ENCODE results near the gene GUF1. TPM values are rescaled to one million over a fixed set of nuclear protein-coding genes. Genes with fewer than 3 reads are reported as not detected.

Gene GUF1
- total RNA-seq, 2 donors from 2014 or later = 42.8 to 43.7 TPM

DNA sequence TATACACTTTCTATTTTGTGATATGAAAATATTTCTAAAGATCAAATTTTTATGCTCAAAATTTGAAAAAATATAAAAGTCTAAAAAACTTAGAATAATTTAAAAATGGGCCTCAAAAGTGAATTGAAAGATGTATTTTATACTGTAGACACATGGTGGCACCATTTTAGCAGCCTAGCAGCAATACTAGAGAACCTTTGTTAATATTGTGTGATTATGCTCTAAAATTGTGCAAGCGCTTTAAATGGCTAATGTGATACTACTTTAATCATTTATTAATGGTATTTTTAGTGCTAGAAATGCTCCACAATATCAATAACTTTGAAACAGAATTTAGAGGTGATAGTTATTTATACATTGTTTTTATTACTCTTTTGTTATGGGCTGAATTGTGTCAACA, 3.7 kb upstream of the GUF1 start:
- Mint-ChIP-seq H3K4me3 (no peak overlapping the region), H3K27me3 (ENCODE audit: insufficient read depth) (peaks cover 32% of the 10 kb centered on the region), H3K36me3 (ENCODE audit: low read depth) (no peaks in the 10 kb centered on the region), H3K27ac (no peak overlapping the region), H3K4me1 (peaks cover 5% of the 10 kb centered on the region), H3K9me3 (no peaks in the 10 kb centered on the region)
- Histone ChIP-seq H3K27ac (ENCODE audit: low read depth, low read length) (no peak overlapping the region), H3K9ac (ENCODE audit: extremely low read depth, low read length, poor library complexity, severe bottlenecking) (no peak overlapping the region), H3K9me3 (ENCODE audit: control insufficient read depth, low read length) (no peaks in the 10 kb centered on the region), H3K27me3 (ENCODE audit: control insufficient read depth, insufficient read depth, low read length, poor library complexity, severe bottlenecking) (peaks cover 40% of the 10 kb centered on the region), H3K4me1 (ENCODE audit: control insufficient read depth, insufficient read depth, low read length) (no peaks in the 10 kb centered on the region), H3K4me3 (ENCODE audit: low read length) (no peak overlapping the region), H3K36me3 (ENCODE audit: control insufficient read depth, insufficient read depth, low read length) (no peaks in the 10 kb centered on the region)
- WGBS, 2 experiments (ENCODE audit: insufficient coverage in 1 of 2, insufficient read length in 1 of 2) = no CpG with 5 or more reads among the region's 1 CpG
- TF ChIP-seq, protein P1, sequence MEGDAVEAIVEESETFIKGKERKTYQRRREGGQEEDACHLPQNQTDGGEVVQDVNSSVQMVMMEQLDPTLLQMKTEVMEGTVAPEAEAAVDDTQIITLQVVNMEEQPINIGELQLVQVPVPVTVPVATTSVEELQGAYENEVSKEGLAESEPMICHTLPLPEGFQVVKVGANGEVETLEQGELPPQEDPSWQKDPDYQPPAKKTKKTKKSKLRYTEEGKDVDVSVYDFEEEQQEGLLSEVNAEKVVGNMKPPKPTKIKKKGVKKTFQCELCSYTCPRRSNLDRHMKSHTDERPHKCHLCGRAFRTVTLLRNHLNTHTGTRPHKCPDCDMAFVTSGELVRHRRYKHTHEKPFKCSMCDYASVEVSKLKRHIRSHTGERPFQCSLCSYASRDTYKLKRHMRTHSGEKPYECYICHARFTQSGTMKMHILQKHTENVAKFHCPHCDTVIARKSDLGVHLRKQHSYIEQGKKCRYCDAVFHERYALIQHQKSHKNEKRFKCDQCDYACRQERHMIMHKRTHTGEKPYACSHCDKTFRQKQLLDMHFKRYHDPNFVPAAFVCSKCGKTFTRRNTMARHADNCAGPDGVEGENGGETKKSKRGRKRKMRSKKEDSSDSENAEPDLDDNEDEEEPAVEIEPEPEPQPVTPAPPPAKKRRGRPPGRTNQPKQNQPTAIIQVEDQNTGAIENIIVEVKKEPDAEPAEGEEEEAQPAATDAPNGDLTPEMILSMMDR (conservative IDR thresholded peaks at IDR 0.05) = no peak
- DNase-seq = no peak

DNA sequence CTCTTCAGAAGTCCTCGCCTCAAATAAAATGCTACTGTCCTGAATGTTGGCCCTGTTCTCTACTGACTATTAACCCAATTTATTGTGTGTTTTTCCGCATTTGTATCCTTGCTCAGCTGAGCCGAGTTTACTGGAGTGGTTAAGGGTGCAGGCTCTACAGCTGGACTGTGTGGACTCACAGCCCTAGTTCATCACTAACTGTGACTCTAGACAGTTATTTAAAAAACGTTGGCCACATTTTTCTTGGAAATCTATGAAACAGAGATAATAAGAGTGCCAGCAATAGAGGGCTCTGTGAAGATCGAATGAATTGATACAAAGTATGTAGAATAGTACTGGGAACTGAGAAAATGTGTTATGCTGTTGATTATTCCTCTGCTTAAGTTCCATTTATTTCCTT, 2.9 kb upstream of the GUF1 start:
- Mint-ChIP-seq H3K9me3 (no peaks in the 10 kb centered on the region), H3K27me3 (ENCODE audit: insufficient read depth) (peaks cover 27% of the 10 kb centered on the region), H3K4me1 (peaks cover 9% of the 10 kb centered on the region), H3K36me3 (ENCODE audit: low read depth) (no peaks in the 10 kb centered on the region), H3K27ac (no peak overlapping the region), H3K4me3 (no peak overlapping the region)
- Histone ChIP-seq H3K9me3 (ENCODE audit: control insufficient read depth, low read length) (no peaks in the 10 kb centered on the region), H3K27ac (ENCODE audit: low read depth, low read length) (no peak overlapping the region), H3K4me3 (ENCODE audit: low read length) (no peak overlapping the region), H3K36me3 (ENCODE audit: control insufficient read depth, insufficient read depth, low read length) (no peaks in the 10 kb centered on the region), H3K27me3 (ENCODE audit: control insufficient read depth, insufficient read depth, low read length, poor library complexity, severe bottlenecking) (peaks cover 35% of the 10 kb centered on the region), H3K4me1 (ENCODE audit: control insufficient read depth, insufficient read depth, low read length) (no peaks in the 10 kb centered on the region), H3K9ac (ENCODE audit: extremely low read depth, low read length, poor library complexity, severe bottlenecking) (no peak overlapping the region)
- TF ChIP-seq, protein P1 (conservative IDR thresholded peaks at IDR 0.05) = no peak
- WGBS, 2 experiments (ENCODE audit: insufficient coverage in 1 of 2, insufficient read length in 1 of 2) = 77 to 78% methylated on average over 4 to 5 of the region's 5 CpGs
- no peak for DNase-seq

DNA sequence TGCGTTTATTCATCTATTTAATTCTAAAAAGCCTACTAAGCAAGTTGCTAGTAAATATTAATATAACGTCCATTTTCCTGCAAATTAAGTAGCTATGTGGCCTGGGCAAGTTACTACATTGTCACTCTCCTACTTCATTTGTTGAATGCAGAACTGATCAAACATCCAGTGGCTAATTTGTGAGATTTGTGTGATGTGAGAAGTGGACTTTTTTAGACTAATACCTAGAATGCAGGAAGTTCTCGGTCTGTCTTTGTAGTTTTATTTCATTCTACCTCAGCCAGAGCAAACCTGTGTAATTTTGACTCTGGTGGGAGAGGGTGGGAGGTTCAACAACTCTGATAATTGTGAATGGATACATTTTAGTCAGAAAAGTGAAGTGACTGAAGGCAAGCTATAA, 840 bp downstream of the GUF1 start:
- H3K36me3 Mint-ChIP-seq (ENCODE audit: low read depth) = peaks cover 4% of the 10 kb centered on the region
- peak overlapping the region; percentile 93 for H3K4me3 ChIP-seq (ENCODE audit: low read length)
- H3K9me3 ChIP-seq (ENCODE audit: control insufficient read depth, low read length) = no peaks in the 10 kb centered on the region
- peak overlapping the region; percentile 86 for H3K4me3 Mint-ChIP-seq
- peaks cover 19% of the 10 kb centered on the region for H3K4me1 Mint-ChIP-seq
- 5% methylated on average over 3 of the region's 3 CpGs; no CpG with 5 or more reads in 1 of the 2 experiments for WGBS, 2 experiments (ENCODE audit: insufficient coverage in 1 of 2, insufficient read length in 1 of 2)
- H3K9ac ChIP-seq (ENCODE audit: extremely low read depth, low read length, poor library complexity, severe bottlenecking) = peak overlapping the region; percentile 88
- H3K36me3 ChIP-seq (ENCODE audit: control insufficient read depth, insufficient read depth, low read length) = peaks cover 15% of the 10 kb centered on the region
- H3K27ac ChIP-seq (ENCODE audit: low read depth, low read length) = no peak overlapping the region
- H3K27ac Mint-ChIP-seq = peak overlapping the region; percentile 98
- no peak for DNase-seq
- peaks cover 4% of the 10 kb centered on the region for H3K4me1 ChIP-seq (ENCODE audit: control insufficient read depth, insufficient read depth, low read length)
- H3K9me3 Mint-ChIP-seq = no peaks in the 10 kb centered on the region
- TF ChIP-seq, protein P1 (conservative IDR thresholded peaks at IDR 0.05) = peak; percentile 6
- H3K27me3 Mint-ChIP-seq (ENCODE audit: insufficient read depth) = peaks cover 6% of the 10 kb centered on the region
- peaks cover 9% of the 10 kb centered on the region for H3K27me3 ChIP-seq (ENCODE audit: control insufficient read depth, insufficient read depth, low read length, poor library complexity, severe bottlenecking)

Measured in endodermal cell (in vitro differentiated cells).